B cell (primary cell): ENCODE measurements around the gene RNF38.
"Not testable (repeated sequence)": the region's sequence is repeated elsewhere in the genome, so short reads cannot be mapped to it uniquely, and the experiment has no call there.

Experiments used
- EZH2 ChIP-seq: IDR thresholded peaks from 2 replicates; pipeline ENCODE4 v1.6.1; 2012; ENCODE audit warnings: borderline replicate concordance, low read depth, mild to moderate bottlenecking, moderate library complexity, low read length; ENCODE audit not compliant: insufficient read depth, poor library complexity, severe bottlenecking
- TF ChIP-seq, protein P1 (sequence below): fragments of 200-600 bp; IDR thresholded peaks from one replicate; pipeline ENCODE4 v1.8.0; 2022; ENCODE audit warnings: antibody characterized with exemption, mild to moderate bottlenecking

DNA sequence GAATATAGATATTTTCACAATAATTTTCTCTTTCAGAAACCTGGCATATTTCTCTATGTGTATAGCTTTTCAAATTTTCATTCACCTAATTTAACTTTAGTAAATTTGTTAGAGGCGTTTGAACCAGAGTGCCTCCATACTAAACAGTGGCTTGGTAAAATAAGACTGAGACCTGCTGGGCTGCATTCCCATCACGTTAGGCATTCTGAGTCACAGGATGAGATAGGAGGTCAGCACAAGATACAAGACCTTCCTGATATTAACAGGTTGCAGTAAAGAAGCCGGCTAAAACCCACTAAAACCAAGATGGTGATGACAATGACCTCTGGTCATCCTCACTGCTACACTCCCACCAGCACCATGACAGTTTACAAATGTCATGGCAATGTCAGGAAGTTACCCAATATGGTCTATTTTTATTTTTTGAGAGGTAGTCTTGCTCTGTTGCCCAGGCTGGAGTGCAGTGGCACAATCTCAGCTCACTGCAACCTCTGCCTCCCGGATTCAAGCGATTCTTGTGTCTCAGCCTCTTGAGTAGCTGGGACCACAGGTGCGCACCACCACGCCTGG lies 13.6 kb downstream of the RNF38 start:
- TF ChIP-seq, protein P1, sequence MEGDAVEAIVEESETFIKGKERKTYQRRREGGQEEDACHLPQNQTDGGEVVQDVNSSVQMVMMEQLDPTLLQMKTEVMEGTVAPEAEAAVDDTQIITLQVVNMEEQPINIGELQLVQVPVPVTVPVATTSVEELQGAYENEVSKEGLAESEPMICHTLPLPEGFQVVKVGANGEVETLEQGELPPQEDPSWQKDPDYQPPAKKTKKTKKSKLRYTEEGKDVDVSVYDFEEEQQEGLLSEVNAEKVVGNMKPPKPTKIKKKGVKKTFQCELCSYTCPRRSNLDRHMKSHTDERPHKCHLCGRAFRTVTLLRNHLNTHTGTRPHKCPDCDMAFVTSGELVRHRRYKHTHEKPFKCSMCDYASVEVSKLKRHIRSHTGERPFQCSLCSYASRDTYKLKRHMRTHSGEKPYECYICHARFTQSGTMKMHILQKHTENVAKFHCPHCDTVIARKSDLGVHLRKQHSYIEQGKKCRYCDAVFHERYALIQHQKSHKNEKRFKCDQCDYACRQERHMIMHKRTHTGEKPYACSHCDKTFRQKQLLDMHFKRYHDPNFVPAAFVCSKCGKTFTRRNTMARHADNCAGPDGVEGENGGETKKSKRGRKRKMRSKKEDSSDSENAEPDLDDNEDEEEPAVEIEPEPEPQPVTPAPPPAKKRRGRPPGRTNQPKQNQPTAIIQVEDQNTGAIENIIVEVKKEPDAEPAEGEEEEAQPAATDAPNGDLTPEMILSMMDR, result not testable (repeated sequence)
- TF ChIP-seq EZH2, result not testable (repeated sequence)
